KMS-11 (cell line): Measurements from ENCODE around the gene CLDN14.

Experiments
- H2AFZ ChIP-seq: fragments of 200-600 bp; sonication (generic); 2 replicates; pipeline ENCODE4 v1.6.1; 2016; ENCODE audit warnings: antibody characterized with exemption, mixed run types, low read depth
- H3K27ac ChIP-seq: fragments of 200-600 bp; sonication (generic); 2 replicates; pipeline ENCODE4 v1.6.1; 2016; ENCODE audit warnings: mild to moderate bottlenecking, mixed run types
- H3K27me3 ChIP-seq: fragments of 200-600 bp; sonication (generic); 2 replicates; pipeline ENCODE4 v1.6.1; 2017; ENCODE audit warnings: mild to moderate bottlenecking, low read depth, mixed run types, moderate library complexity; ENCODE audit not compliant: insufficient read depth
- H3K36me3 ChIP-seq: fragments of 200-600 bp; sonication (generic); 2 replicates; pipeline ENCODE4 v1.6.1; 2017; ENCODE audit warnings: mild to moderate bottlenecking, mixed run types; ENCODE audit not compliant: insufficient read depth
- H3K4me1 ChIP-seq: fragments of 200-600 bp; sonication (generic); 2 replicates; pipeline ENCODE4 v1.6.1; 2016; ENCODE audit warnings: mild to moderate bottlenecking, low read depth, mixed run types; ENCODE audit not compliant: poor library complexity, severe bottlenecking
- H3K4me2 ChIP-seq: fragments of 200-600 bp; sonication (generic); 2 replicates; pipeline ENCODE4 v1.7.0; 2016; ENCODE audit warnings: mild to moderate bottlenecking, mixed run types
- H3K4me3 ChIP-seq: fragments of 200-600 bp; sonication (generic); IDR thresholded peaks from 2 replicates; pipeline ENCODE4 v1.6.1; 2017; ENCODE audit warnings: low read depth, low read length, mixed read lengths; ENCODE audit not compliant: insufficient read depth
- H3K79me2 ChIP-seq: fragments of 200-600 bp; sonication (generic); 2 replicates; pipeline ENCODE4 v1.6.1; 2016; ENCODE audit warnings: low read depth, mixed run types; ENCODE audit not compliant: insufficient read depth
- H3K9ac ChIP-seq: fragments of 200-600 bp; sonication (generic); 2 replicates; pipeline ENCODE4 v1.6.1; 2016; ENCODE audit warnings: mild to moderate bottlenecking, mixed run types
- H4K20me1 ChIP-seq: fragments of 200-600 bp; sonication (generic); 2 replicates; pipeline ENCODE4 v1.6.1; 2016; ENCODE audit warnings: mild to moderate bottlenecking, mixed run types; ENCODE audit not compliant: insufficient read depth
- TF ChIP-seq, protein P1 (sequence below): fragments of 200-600 bp; sonication (generic); conservative IDR thresholded peaks from 2 replicates; pipeline ENCODE4 v1.6.1; 2017; ENCODE audit warnings: low read depth, mild to moderate bottlenecking, antibody characterized with exemption, low read length, moderate library complexity, mixed read lengths

Gene CLDN14

DNA sequence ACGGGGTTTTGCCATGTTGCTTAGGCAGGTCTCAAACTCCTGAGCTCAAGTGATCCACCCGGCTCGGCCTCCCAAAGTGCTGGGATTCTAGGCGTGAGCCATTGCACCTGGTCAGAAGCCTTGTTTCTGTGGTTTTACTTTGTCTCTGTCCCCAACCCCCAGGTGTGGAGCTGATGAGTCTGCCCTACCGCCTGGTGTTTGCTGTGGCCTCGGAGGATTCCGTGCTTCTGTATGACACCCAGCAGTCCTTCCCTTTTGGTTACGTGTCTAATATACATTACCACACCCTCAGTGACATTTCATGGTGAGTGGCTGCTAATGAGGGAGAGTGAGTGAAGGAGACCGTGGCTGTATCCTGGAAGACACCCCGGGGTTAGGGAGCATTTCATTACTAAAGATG lies 68.6 kb downstream of the CLDN14 start:
- Histone ChIP-seq H3K27me3 (no peaks in the 10 kb centered on the region), H2AFZ (no peak overlapping the region), H3K79me2 (no peaks in the 10 kb centered on the region), H3K9ac (no peak overlapping the region; the same call in 1 of the 2 replicates), H3K4me1 (peaks cover 20% of the 10 kb centered on the region), H3K4me3 (no peak overlapping the region), H3K36me3 (no peaks in the 10 kb centered on the region), H4K20me1 (no peaks in the 10 kb centered on the region), H3K27ac (peak overlapping the region; percentile 55), H3K4me2 (peak overlapping the region; percentile 40; the same call in 1 of the 2 replicates)
- TF ChIP-seq, protein P1, sequence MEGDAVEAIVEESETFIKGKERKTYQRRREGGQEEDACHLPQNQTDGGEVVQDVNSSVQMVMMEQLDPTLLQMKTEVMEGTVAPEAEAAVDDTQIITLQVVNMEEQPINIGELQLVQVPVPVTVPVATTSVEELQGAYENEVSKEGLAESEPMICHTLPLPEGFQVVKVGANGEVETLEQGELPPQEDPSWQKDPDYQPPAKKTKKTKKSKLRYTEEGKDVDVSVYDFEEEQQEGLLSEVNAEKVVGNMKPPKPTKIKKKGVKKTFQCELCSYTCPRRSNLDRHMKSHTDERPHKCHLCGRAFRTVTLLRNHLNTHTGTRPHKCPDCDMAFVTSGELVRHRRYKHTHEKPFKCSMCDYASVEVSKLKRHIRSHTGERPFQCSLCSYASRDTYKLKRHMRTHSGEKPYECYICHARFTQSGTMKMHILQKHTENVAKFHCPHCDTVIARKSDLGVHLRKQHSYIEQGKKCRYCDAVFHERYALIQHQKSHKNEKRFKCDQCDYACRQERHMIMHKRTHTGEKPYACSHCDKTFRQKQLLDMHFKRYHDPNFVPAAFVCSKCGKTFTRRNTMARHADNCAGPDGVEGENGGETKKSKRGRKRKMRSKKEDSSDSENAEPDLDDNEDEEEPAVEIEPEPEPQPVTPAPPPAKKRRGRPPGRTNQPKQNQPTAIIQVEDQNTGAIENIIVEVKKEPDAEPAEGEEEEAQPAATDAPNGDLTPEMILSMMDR = no peak
